Activated naive CD4-positive, alpha-beta T cell treated with anti-CD3 and anti-CD28 coated beads for 36 hours (primary cell): ENCODE measurements around the gene PYM1. TPM values are rescaled to one million over a fixed set of nuclear protein-coding genes. Genes with fewer than 3 reads are reported as not detected.

Experiments used
- CTCF ChIA-PET: fragments of 350-600 bp; sonication (Branson Sonifier 250); formaldehyde crosslinking; loops from one replicate; lab custom pipeline; 2021; ENCODE audit warnings: antibody characterized with exemption; lab: Charles Lee
- DNase-seq: peaks from one replicate; pipeline ENCODE4 v3.0.0-alpha.2; 2020
- H3K27ac Mint-ChIP-seq: one replicate; pipeline ENCODE4 v1.8.0; 2021; ENCODE audit warnings: mild to moderate bottlenecking, mixed read lengths
- H3K27me3 Mint-ChIP-seq: one replicate; pipeline ENCODE4 v1.8.0; 2021; ENCODE audit warnings: low read depth, mixed read lengths
- H3K36me3 Mint-ChIP-seq: one replicate; pipeline ENCODE4 v1.8.0; 2021; ENCODE audit warnings: low read depth, mixed read lengths
- H3K4me1 Mint-ChIP-seq: one replicate; pipeline ENCODE4 v1.8.0; 2021; ENCODE audit warnings: low read depth, mixed read lengths
- H3K4me3 Mint-ChIP-seq: one replicate; pipeline ENCODE4 v1.8.0; 2021; ENCODE audit warnings: mild to moderate bottlenecking, moderate library complexity, mixed read lengths
- H3K9me3 Mint-ChIP-seq: one replicate; pipeline ENCODE4 v1.8.0; 2021; ENCODE audit warnings: mixed read lengths
- intact Hi-C: fragments of 100-400 bp; cut with micrococcal nuclease; formaldehyde crosslinking; loops from one replicate; pipeline ENCODE4 v1.15.1; 2023
- total RNA-seq, 2 experiments: library from RNA; stranded (reverse); gene quantifications; one replicate each; pipeline ENCODE4 v1.2.3, GENCODE V29; 2021

The PYM1 gene
- total RNA-seq, 2 experiments from 2014 or later = 18.8 to 19.3 TPM

- Mint-ChIP-seq H3K4me1 (peaks cover 77% of the 10 kb centered on the region), H3K36me3 (peaks cover 79% of the 10 kb centered on the region), H3K27ac (peak overlapping the region; percentile 100), H3K9me3 (no peaks in the 10 kb centered on the region), H3K4me3 (peak overlapping the region; percentile 99), H3K27me3 (no peaks in the 10 kb centered on the region)
- intact Hi-C loops = loop anchor here (1.0 kb wide), 1 partner anchor 8 kb away; the partner anchor contains the start of gene PYM1
- peak; percentile 46 for DNase-seq
- CTCF ChIA-PET = interaction anchor here (0.6 to 4.5 kb wide), 12 partner anchors 10 to 197 kb away, joined by 3 to 30 read pairs (median 4); partner anchors contain the start of genes ORMDL2 and SARNP
Observed at GRCh38 chr12:55935738-55936151, 8.1 kb upstream of the PYM1 start.

GRCh38 chr12:55934773-55935172 lies 7.1 kb upstream of the PYM1 start:
- H3K27me3 Mint-ChIP-seq = no peaks in the 10 kb centered on the region
- intact Hi-C loops = loop anchor here (1.0 kb wide), 1 partner anchor 7 kb away; the partner anchor contains the start of gene PYM1
- H3K4me1 Mint-ChIP-seq = peaks cover 77% of the 10 kb centered on the region
- CTCF ChIA-PET = interaction anchor here (0.8 to 4.5 kb wide), 9 partner anchors 9 to 196 kb away, joined by 3 to 30 read pairs (median 5); partner anchors contain the start of genes RAB5B and SARNP
- peaks cover 69% of the 10 kb centered on the region for H3K36me3 Mint-ChIP-seq
- H3K9me3 Mint-ChIP-seq = no peaks in the 10 kb centered on the region
- peak overlapping the region; percentile 99 for H3K4me3 Mint-ChIP-seq
- peak overlapping the region; percentile 100 for H3K27ac Mint-ChIP-seq
- no peak for DNase-seq

DNA sequence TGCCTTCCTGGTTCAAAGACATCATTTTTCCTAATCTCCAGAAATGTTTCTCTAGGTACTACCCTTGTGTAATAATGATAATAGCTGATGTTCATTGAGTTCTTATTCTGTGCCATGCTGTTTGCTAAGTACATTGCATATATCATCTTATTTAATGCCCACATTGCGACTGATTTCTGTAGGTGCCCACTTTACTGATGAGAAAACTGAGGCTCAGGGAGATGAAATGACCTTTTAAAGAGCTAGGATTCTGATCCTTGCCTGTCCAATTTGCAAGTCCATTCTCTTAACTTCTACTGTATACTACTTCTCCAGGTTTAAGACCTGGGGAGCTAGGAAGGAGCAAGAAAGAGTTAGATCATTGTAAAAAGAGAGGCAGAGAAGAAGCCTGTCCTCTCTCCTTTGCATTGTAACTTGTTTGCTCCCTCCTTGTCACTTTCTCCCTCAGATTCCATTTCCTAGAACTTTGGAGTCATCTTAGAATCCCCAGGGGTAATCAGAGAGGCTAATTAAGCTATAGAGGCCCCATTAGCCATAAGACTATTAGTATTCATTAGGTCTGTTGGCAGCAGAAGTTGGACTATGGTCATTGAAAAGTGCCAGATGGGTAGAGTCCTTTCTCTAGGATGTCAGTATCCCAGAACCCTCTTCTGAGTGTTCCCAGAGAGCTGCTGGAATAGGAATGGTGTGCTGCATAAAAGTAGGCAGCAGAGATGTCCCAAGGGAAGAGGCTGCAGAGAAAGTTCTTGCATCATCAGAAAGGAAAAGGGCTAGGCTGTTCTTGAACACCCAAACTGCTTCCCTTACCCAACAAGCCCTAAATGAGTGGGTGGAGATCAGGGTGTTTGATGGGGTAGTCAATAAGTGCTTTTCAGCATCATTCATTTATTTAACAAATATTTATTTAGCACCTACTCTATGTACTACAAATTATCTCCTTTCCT lies 6.4 kb upstream of the PYM1 start:
- peaks cover 75% of the 10 kb centered on the region for H3K4me1 Mint-ChIP-seq
- intact Hi-C loops = no loop called here
- DNase-seq = no peak
- H3K9me3 Mint-ChIP-seq = no peaks in the 10 kb centered on the region
- H3K27ac Mint-ChIP-seq = peak overlapping the region; percentile 100
- peaks cover 66% of the 10 kb centered on the region for H3K36me3 Mint-ChIP-seq
- peak overlapping the region; percentile 99 for H3K4me3 Mint-ChIP-seq
- CTCF ChIA-PET = interaction anchor here (0.8 to 4.5 kb wide), 11 partner anchors 8 to 196 kb away, joined by 3 to 30 read pairs (median 3); partner anchors contain the start of genes RAB5B and SARNP
- H3K27me3 Mint-ChIP-seq = no peaks in the 10 kb centered on the region

GRCh38 chr12:55933169-55933798 lies 5.6 kb upstream of the PYM1 start:
- CTCF ChIA-PET = interaction anchor here (1.1 to 4.5 kb wide), 8 partner anchors 7 to 195 kb away, joined by 3 to 30 read pairs (median 3); no protein-coding TSS in a partner anchor
- H3K4me3 Mint-ChIP-seq = peak overlapping the region; percentile 99
- H3K9me3 Mint-ChIP-seq = no peaks in the 10 kb centered on the region
- intact Hi-C loops = no loop called here
- peak overlapping the region; percentile 100 for H3K27ac Mint-ChIP-seq
- peaks cover 68% of the 10 kb centered on the region for H3K4me1 Mint-ChIP-seq
- peaks cover 61% of the 10 kb centered on the region for H3K36me3 Mint-ChIP-seq
- DNase-seq = peak; percentile 65
- no peaks in the 10 kb centered on the region for H3K27me3 Mint-ChIP-seq

GRCh38 chr12:55932551-55932910 lies 4.8 kb upstream of the PYM1 start:
- Mint-ChIP-seq H3K27me3 (no peaks in the 10 kb centered on the region), H3K27ac (peak overlapping the region; percentile 100), H3K9me3 (no peaks in the 10 kb centered on the region), H3K4me1 (peaks cover 61% of the 10 kb centered on the region), H3K4me3 (peak overlapping the region; percentile 99), H3K36me3 (peaks cover 64% of the 10 kb centered on the region)
- CTCF ChIA-PET = interaction anchor here (1.1 to 5.3 kb wide), 6 partner anchors 8 to 194 kb away, joined by 3 to 43 read pairs (median 5); no protein-coding TSS in a partner anchor
- DNase-seq = peak; percentile 65
- intact Hi-C loops = no loop called here

DNA sequence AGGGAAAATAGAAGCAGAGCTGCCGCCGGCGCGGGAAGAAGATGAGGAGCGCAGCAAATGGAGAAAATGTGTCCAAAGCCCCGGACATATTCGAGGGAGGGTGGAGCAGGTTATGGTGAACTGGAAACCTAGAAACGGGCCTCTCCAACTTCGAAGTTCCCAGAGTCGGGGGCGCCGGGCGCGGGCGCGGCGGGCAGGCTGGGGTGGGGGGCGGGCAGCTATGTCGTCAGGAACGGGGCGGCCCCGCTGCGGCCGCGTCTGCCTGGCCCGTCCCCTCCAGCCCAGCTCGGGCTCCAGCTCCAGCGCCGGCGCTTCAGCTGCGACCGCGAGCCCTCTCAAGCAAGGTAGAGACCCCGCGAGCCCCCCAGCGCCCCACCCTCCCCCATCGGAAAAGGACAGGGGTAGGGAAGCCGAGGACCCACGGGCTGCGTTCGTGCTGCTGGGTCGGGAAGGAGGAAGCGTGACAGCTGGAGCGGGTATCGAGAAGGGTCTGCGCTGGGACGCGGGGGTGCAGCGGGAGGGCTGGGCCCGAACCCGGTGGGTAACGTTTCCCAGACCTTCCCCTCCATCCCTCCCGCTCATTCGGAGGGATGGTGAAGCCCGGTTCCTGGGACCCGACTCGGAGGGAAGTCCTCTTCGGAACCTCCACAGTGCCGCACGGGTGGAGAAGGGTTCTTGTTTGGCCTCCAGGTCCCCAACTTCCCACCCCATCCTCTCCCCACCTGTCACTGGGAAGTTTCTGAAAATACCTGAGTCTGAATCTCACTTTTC lies 4.3 kb upstream of the PYM1 start:
- CTCF ChIA-PET = interaction anchor here (0.8 to 5.3 kb wide), 4 partner anchors 8 to 193 kb away, joined by 3 to 43 read pairs (median 4); no protein-coding TSS in a partner anchor
- H3K36me3 Mint-ChIP-seq = peaks cover 63% of the 10 kb centered on the region
- intact Hi-C loops = loop anchor here (2.0 kb wide), 1 partner anchor 227 kb away; the partner anchor contains the start of gene MYL6

GRCh38 chr12:55931317-55931779 lies 3.7 kb upstream of the PYM1 start:
- Mint-ChIP-seq H3K4me3 (peak overlapping the region; percentile 99), H3K36me3 (peaks cover 61% of the 10 kb centered on the region), H3K9me3 (no peaks in the 10 kb centered on the region), H3K27me3 (no peaks in the 10 kb centered on the region), H3K4me1 (peaks cover 50% of the 10 kb centered on the region), H3K27ac (peak overlapping the region; percentile 100)
- intact Hi-C loops = loop anchor here (2.0 kb wide), 1 partner anchor 227 kb away; the partner anchor contains the start of gene MYL6
- CTCF ChIA-PET = interaction anchor here (0.5 to 5.3 kb wide), 4 partner anchors 9 to 193 kb away, joined by 3 to 43 read pairs (median 4); no protein-coding TSS in a partner anchor
- DNase-seq = no peak

More for the DNA sequence above, 4.3 kb upstream of the PYM1 start:
- peak overlapping the region; percentile 100 for H3K27ac Mint-ChIP-seq
- no peaks in the 10 kb centered on the region for H3K9me3 Mint-ChIP-seq
- peaks cover 56% of the 10 kb centered on the region for H3K4me1 Mint-ChIP-seq
- H3K4me3 Mint-ChIP-seq = peak overlapping the region; percentile 99
- no peaks in the 10 kb centered on the region for H3K27me3 Mint-ChIP-seq
- peak; percentile 43 for DNase-seq

DNA sequence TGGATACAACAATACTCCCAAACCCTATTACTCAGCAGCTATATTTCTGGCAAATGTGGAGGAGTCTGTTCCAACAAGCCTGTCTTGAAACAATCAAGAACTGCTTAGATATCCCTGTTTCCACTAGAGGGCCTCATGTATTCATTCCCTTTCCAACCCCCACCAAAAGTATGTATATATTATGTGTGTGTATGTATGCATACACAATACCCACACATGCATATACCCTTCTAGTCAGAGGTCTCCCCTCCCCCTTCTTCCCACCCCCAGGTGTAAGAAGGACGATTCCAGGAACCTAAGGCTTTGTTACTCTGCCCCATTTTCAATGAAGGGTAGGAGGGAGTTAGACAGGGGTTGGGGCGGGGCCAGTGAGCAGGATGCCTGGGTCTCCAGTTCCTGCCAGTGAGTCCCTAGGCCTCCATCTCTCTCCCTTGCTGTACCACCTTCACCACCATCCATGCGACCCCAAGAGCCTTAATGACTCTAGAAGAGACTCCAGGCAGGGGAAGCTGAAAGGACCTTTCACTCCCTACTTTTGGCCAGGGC lies 3.1 kb upstream of the PYM1 start, which contains the start of gene DGKA:
TSS of gene DGKA (plus strand) at position 392 of the 546 bp plus-strand sequence. CDS start 5,342 bp downstream, outside the sequence.
- H3K36me3 Mint-ChIP-seq = peaks cover 56% of the 10 kb centered on the region
- CTCF ChIA-PET = interaction anchor here (0.5 to 5.3 kb wide), 10 partner anchors 9 to 192 kb away, joined by 3 to 43 read pairs (median 3); partner anchors contain the start of gene RAB5B
- H3K4me1 Mint-ChIP-seq = peaks cover 49% of the 10 kb centered on the region
- H3K27ac Mint-ChIP-seq = peak within 1 kb of the TSS; percentile 100
- peak; percentile 94 for DNase-seq
- H3K9me3 Mint-ChIP-seq = no peaks in the 10 kb centered on the region
- intact Hi-C loops = loop anchor here (1.0 to 2.0 kb wide), 5 partner anchors 9 to 228 kb away; partner anchors contain the start of genes MYL6, PA2G4 and ZC3H10
- H3K4me3 Mint-ChIP-seq = peak within 1 kb of the TSS; percentile 99
- H3K27me3 Mint-ChIP-seq = no peaks in the 10 kb centered on the region

GRCh38 chr12:55929306-55929791 lies 1.7 kb upstream of the PYM1 start:
- Mint-ChIP-seq H3K27ac (peak overlapping the region; percentile 100), H3K27me3 (no peaks in the 10 kb centered on the region), H3K9me3 (no peaks in the 10 kb centered on the region), H3K4me1 (peaks cover 45% of the 10 kb centered on the region), H3K36me3 (peaks cover 43% of the 10 kb centered on the region), H3K4me3 (peak overlapping the region; percentile 99)
- CTCF ChIA-PET = interaction anchor here (0.6 to 5.3 kb wide), 2 partner anchors 11 to 124 kb away, joined by 4 to 43 read pairs; no protein-coding TSS in a partner anchor
- intact Hi-C loops = loop anchor here (1.0 to 10.0 kb wide), 11 partner anchors 31 to 1915 kb away; partner anchors contain the start of genes CDK2, CTDSP2, IL23A and NABP2
- peak; percentile 96 for DNase-seq
